HK-2 (cell line): ENCODE data around the gene TRMT112.
A peak's percentile ranks its signal among the peaks of the same experiment; 100 is the strongest.

Source experiments
- DNase-seq: peaks from one replicate; pipeline ENCODE4 v3.0.0-alpha.2; 2018; ENCODE audit not compliant: unreplicated experiment

TRMT112 gene

GRCh38 chr11:64317325-64317960 is at the start of gene TRMT112:
Gene TRMT112 (minus strand): TSS chr11:64317559. CDS start chr11:64317526, 33 bp downstream.
- peak; percentile 89 for DNase-seq

- no peak for DNase-seq
Measured at GRCh38 chr11:64366751-64367150, 49.4 kb upstream of the TRMT112 start.

GRCh38 chr11:64364911-64365310 is 47.6 kb upstream of the TRMT112 start:
- no peak for DNase-seq

GRCh38 chr11:64364435-64364834 is 47.1 kb upstream of the TRMT112 start:
- DNase-seq, result no peak

GRCh38 chr11:64362339-64362738 is 45.0 kb upstream of the TRMT112 start:
- DNase-seq, result no peak

GRCh38 chr11:64361659-64362058 is 44.3 kb upstream of the TRMT112 start:
- no peak for DNase-seq

- no peak for DNase-seq
Measured at GRCh38 chr11:64360448-64360921, 43.1 kb upstream of the TRMT112 start.

- DNase-seq, result no peak
Measured at GRCh38 chr11:64359712-64360445, 42.5 kb upstream of the TRMT112 start.

GRCh38 chr11:64358907-64359711 is 41.8 kb upstream of the TRMT112 start, which contains the start of gene RPS6KA4:
Gene RPS6KA4 (plus strand): TSS chr11:64359162. CDS start chr11:64359236, 74 bp downstream.
- peak; percentile 57 for DNase-seq

GRCh38 chr11:64358536-64358906 is 41.2 kb upstream of the TRMT112 start:
- no peak for DNase-seq

GRCh38 chr11:64357904-64358535 is 40.7 kb upstream of the TRMT112 start:
- DNase-seq, result peak; percentile 82

- no peak for DNase-seq
Measured at GRCh38 chr11:64357446-64357845, 40.1 kb upstream of the TRMT112 start.

- no peak for DNase-seq
Measured at GRCh38 chr11:64356498-64357411, 39.4 kb upstream of the TRMT112 start.

- DNase-seq, result peak; percentile 80
Measured at GRCh38 chr11:64355078-64355940, 38.0 kb upstream of the TRMT112 start.

GRCh38 chr11:64353715-64354506 is 36.6 kb upstream of the TRMT112 start:
- no peak for DNase-seq

GRCh38 chr11:64352995-64353714 is 35.8 kb upstream of the TRMT112 start:
- DNase-seq, result no peak

- DNase-seq, result no peak
Measured at GRCh38 chr11:64352099-64352994, 35.0 kb upstream of the TRMT112 start.
